Esophagus muscularis mucosa (tissue), 4 donors: ENCODE data around the gene LCE7A. TPM values are rescaled to one million over a fixed set of nuclear protein-coding genes. Genes with fewer than 3 reads are reported as not detected.

Experiments used
- DNase-seq: peaks from one replicate; pipeline ENCODE4 v3.0.0-alpha.2; 2017; ENCODE audit errors: extremely low spot score
- H3K27ac ChIP-seq, 4 donors: fragments of 200-600 bp; sonication (generic); replicated peaks in 1 of 4; 1 replicate in 3 of 4; 2 replicates in 1 of 4; pipeline ENCODE4 v1.5.1; 2016 to 2019; ENCODE audit warnings: mild to moderate bottlenecking in 1 of 4
- H3K27me3 ChIP-seq, 4 donors: fragments of 200-600 bp; sonication (generic); one replicate each; pipeline versions ENCODE4 v1.5.1 to v1.6.0; 2016 to 2019
- H3K36me3 ChIP-seq, 4 donors: fragments of 200-600 bp; sonication (generic); one replicate each; pipeline ENCODE4 v1.5.1; 2016 to 2019
- H3K4me1 ChIP-seq, 4 donors: fragments of 200-600 bp; sonication (generic); one replicate each; pipeline ENCODE4 v1.5.1; 2016 to 2019
- H3K4me3 ChIP-seq, 4 donors: fragments of 200-600 bp; sonication (generic); 1 replicate in 2 of 4; 2 replicates in 2 of 4; pipeline ENCODE4 v1.5.1; 2016 to 2019; ENCODE audit warnings: mild to moderate bottlenecking in 4 of 4, moderate library complexity in 1 of 4
- H3K9me3 ChIP-seq, 4 donors: fragments of 200-600 bp; sonication (generic); 1 replicate in 3 of 4; 2 replicates in 1 of 4; pipeline ENCODE4 v1.5.1; 2016 to 2019
- EP300 ChIP-seq: sonication (generic); formaldehyde crosslinking; IDR thresholded peaks from one replicate; pipeline ENCODE4 v1.6.1; 2017; ENCODE audit warnings: antibody characterized with exemption
- POLR2A ChIP-seq: fragments of 450-650 bp; IDR thresholded peaks from one replicate; pipeline ENCODE4 v1.6.1; 2017; ENCODE audit warnings: antibody characterized with exemption, moderate library complexity, mild to moderate bottlenecking, low read depth
- POLR2AphosphoS5 ChIP-seq, 2 donors: sonication (generic); formaldehyde crosslinking; IDR thresholded peaks; one replicate each; pipeline ENCODE4 v1.6.1; 2017; ENCODE audit warnings: antibody characterized with exemption in 2 of 2
- WGBS: methylation state at CpG from one replicate; pipeline ENCODE4 v1.1.5; 2018; 5-methylcytosine and 5-hydroxymethylcytosine counted together
- intact Hi-C: fragments of 100-400 bp; cut with DNase I; formaldehyde crosslinking; loops from one replicate; pipeline ENCODE4 v1.15.1; 2023
- total RNA-seq, 4 donors: library from RNA; depleted of rRNA; stranded (reverse); fragments of >200 nt; gene quantifications; one replicate each; pipeline versions ENCODE4 v1.1.0 to v1.2.1, GENCODE V29; 2016
- TF ChIP-seq, protein P1 (sequence below), 3 experiments: fragments of 200-600 bp in 2 of 3; fragments of 450-650 bp in 1 of 3; sonication (generic) in 2 of 3; IDR thresholded peaks; one replicate each; pipeline ENCODE4 v1.5.1; 2017 to 2019; ENCODE audit warnings: antibody characterized with exemption in 3 of 3, mild to moderate bottlenecking in 2 of 3, moderate library complexity in 1 of 3

LCE7A gene
- total RNA-seq, 4 donors from 2014 or later = not detected

DNA sequence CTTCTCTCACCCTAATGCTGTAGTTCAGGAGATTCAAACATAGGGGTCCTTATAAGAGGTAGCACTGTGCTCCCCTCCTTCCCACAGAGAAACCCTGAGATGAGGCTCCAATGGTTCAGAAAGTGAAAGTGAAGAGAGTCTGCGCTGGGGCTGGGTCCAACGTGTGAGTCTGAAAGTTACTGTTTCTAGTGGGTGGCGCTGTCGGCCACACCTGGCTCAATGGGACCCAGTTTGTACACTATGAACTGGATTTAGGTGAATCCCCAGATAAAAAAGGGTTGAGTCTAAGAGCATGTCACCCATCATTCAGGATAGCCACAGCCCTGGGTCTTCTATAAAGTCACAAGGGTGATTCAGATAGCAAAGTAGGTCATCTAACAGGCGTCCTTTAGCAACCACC lies 21.1 kb downstream of the LCE7A start:
- TF ChIP-seq EP300 (no peak), POLR2AphosphoS5 (IDR thresholded peaks at IDR 0.05) (no peak), POLR2A (no peak)
- TF ChIP-seq, protein P1, sequence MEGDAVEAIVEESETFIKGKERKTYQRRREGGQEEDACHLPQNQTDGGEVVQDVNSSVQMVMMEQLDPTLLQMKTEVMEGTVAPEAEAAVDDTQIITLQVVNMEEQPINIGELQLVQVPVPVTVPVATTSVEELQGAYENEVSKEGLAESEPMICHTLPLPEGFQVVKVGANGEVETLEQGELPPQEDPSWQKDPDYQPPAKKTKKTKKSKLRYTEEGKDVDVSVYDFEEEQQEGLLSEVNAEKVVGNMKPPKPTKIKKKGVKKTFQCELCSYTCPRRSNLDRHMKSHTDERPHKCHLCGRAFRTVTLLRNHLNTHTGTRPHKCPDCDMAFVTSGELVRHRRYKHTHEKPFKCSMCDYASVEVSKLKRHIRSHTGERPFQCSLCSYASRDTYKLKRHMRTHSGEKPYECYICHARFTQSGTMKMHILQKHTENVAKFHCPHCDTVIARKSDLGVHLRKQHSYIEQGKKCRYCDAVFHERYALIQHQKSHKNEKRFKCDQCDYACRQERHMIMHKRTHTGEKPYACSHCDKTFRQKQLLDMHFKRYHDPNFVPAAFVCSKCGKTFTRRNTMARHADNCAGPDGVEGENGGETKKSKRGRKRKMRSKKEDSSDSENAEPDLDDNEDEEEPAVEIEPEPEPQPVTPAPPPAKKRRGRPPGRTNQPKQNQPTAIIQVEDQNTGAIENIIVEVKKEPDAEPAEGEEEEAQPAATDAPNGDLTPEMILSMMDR (IDR thresholded peaks at IDR 0.05) = no peak
- Histone ChIP-seq H3K27me3 (no peaks in the 10 kb centered on the region), H3K4me1 (peaks cover 0 to 24% (median 22%) of the 10 kb centered on the region in 4 donors), H3K36me3 (no peaks in the 10 kb centered on the region), H3K4me3 (no peak overlapping the region), H3K9me3 (no peaks in the 10 kb centered on the region), H3K27ac (no peak overlapping the region)
- DNase-seq = peak; percentile 39
- intact Hi-C loops = loop anchor here (5.0 kb wide), 1 partner anchor 341 kb away; no protein-coding TSS in a partner anchor
- 90% methylated on average over 5 of the region's 5 CpGs for WGBS

DNA sequence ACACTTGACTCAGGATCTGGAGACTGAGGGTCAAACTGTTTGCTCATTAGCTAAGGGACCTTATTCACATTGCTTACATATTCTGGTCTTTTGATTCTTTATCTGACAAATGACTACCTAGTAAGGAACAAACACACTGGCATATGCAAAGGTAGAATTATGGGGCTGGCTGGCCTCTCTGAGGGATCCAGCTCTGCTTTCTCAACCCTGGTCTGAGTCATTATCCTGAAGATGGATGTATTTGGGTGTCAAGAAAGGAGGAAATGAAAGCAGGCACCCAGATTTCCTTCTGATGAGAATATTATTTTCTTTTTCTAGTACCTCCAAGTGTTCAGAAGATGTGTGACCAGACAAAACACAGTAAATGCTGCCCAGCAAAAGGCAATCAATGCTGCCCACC lies 24.3 kb downstream of the LCE7A start:
- Histone ChIP-seq H3K36me3 (no peaks in the 10 kb centered on the region), H3K4me1 (peaks cover 0 to 39% (median 37%) of the 10 kb centered on the region in 4 donors), H3K27me3 (no peaks in the 10 kb centered on the region), H3K4me3 (no peak overlapping the region), H3K27ac (peak overlapping the region; percentile 42 to 67 (median 64)), H3K9me3 (no peaks in the 10 kb centered on the region)
- DNase-seq = peak; percentile 55
- intact Hi-C loops = loop anchor here (5.0 kb wide), 1 partner anchor 338 kb away; no protein-coding TSS in a partner anchor
- TF ChIP-seq, protein P1 (IDR thresholded peaks at IDR 0.05) = no peak
- TF ChIP-seq EP300 (no peak), POLR2AphosphoS5 (IDR thresholded peaks at IDR 0.05) (no peak), POLR2A (no peak)

DNA sequence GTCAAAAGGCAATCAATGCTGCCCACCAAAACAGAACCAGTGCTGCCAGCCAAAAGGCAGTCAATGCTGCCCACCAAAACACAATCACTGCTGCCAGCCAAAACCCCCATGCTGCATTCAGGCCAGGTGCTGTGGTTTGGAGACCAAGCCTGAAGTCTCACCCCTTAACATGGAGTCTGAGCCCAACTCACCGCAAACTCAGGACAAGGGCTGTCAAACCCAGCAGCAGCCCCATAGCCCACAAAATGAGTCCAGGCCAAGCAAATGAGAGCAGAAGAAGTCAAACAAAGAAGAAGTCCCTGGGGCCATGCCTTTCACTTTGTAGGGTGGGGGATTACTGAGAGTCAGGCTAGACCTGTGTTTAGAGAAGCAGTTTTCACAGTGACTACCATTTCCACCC lies 24.7 kb downstream of the LCE7A start:
- no peak for TF ChIP-seq EP300
- no peak for TF ChIP-seq POLR2AphosphoS5 (IDR thresholded peaks at IDR 0.05)
- TF ChIP-seq, protein P1 (IDR thresholded peaks at IDR 0.05) = no peak
- TF ChIP-seq POLR2A = no peak
- peak overlapping the region; percentile 42 to 67 (median 64) for H3K27ac ChIP-seq

DNA sequence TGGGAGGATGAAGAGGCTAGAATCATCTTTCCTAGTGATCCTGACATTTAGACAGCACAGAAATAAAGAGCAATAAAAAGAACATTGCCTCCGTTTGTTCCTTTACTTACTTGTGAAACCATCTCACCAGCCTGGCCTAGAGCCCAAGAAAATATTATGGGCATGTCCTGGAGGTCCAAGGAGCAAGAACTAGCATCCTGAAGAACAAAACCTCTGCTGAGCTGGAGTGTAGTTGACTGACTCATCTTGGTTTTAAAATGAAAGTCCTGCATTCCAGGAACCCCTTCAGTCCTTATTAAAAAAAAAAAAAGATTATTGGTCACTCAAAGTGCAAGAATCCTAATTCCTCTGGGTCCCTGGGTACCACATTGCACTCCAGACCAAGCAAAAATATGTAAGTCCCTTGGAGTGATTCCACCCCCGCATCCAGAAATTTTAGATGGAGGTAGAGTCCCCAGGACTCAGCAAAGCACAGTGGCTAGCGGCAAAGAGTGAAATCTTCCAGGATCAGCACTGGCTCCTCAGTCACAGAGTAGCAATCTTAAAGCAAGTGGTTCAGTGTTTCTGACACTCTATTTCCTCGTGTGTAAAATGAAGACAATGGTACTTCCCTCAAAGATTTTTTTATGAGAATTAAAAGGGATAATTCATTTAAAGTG lies 25.3 kb downstream of the LCE7A start:
- Histone ChIP-seq H3K4me1 (peaks cover 0 to 39% (median 37%) of the 10 kb centered on the region in 4 donors), H3K27ac (peak overlapping the region; percentile 42 to 67 (median 64)), H3K27me3 (no peaks in the 10 kb centered on the region), H3K9me3 (no peaks in the 10 kb centered on the region), H3K4me3 (no peak overlapping the region), H3K36me3 (no peaks in the 10 kb centered on the region)
- intact Hi-C loops = loop anchor here (5.0 kb wide), 1 partner anchor 337 kb away; no protein-coding TSS in a partner anchor
- peak; percentile 50 for DNase-seq
- TF ChIP-seq, protein P1 (IDR thresholded peaks at IDR 0.05) = no peak
- 68% methylated on average over 4 of the region's 4 CpGs for WGBS

More for the DNA sequence above, 24.7 kb downstream of the LCE7A start:
- Histone ChIP-seq H3K4me1 (peaks cover 0 to 39% (median 37%) of the 10 kb centered on the region in 4 donors), H3K9me3 (no peaks in the 10 kb centered on the region), H3K4me3 (no peak overlapping the region), H3K36me3 (no peaks in the 10 kb centered on the region), H3K27me3 (no peaks in the 10 kb centered on the region)
- WGBS = no CpG with 5 or more reads among the region's 1 CpG
- intact Hi-C loops = loop anchor here (5.0 kb wide), 1 partner anchor 338 kb away; no protein-coding TSS in a partner anchor
- DNase-seq = no peak
